Skin epidermis (tissue), 12 donors: ENCODE results near the gene ZNF207.
"Not testable (repeated sequence)": the region's sequence is repeated elsewhere in the genome, so short reads cannot be mapped to it uniquely, and the experiment has no call there.

Experiments
- H3K27ac ChIP-seq, 21 experiments: fragments of 200-600 bp; sonication (generic) in 11 of 21; one replicate each; pipeline ENCODE4 v1.5.0; 2020; ENCODE audit warnings: mild to moderate bottlenecking in 3 of 21, inconsistent platforms in 2 of 21, moderate library complexity in 2 of 21
- H3K4me3 ChIP-seq, 7 experiments: fragments of 200-600 bp; sonication (generic) in 2 of 7; one replicate each; pipeline ENCODE4 v1.5.0; 2020; ENCODE audit warnings: inconsistent platforms in 2 of 7, mild to moderate bottlenecking in 2 of 7, moderate library complexity in 1 of 7

ZNF207 gene

GRCh38 chr17:32382526-32383223 is 32.7 kb downstream of the ZNF207 start:
- H3K27ac ChIP-seq = no peak overlapping the region
- H3K4me3 ChIP-seq = no peak overlapping the region

GRCh38 chr17:32383926-32384434 is 34.0 kb downstream of the ZNF207 start:
- no peak overlapping the region for H3K27ac ChIP-seq
- H3K4me3 ChIP-seq = no peak overlapping the region

GRCh38 chr17:32385121-32385520 is 35.2 kb downstream of the ZNF207 start:
- H3K4me3 ChIP-seq = no peak overlapping the region
- H3K27ac ChIP-seq = no peak overlapping the region

GRCh38 chr17:32385971-32386370 is 36.0 kb downstream of the ZNF207 start:
- Histone ChIP-seq H3K4me3 (no peak overlapping the region), H3K27ac (no peak overlapping the region)

GRCh38 chr17:32386844-32387243 is 36.9 kb downstream of the ZNF207 start:
- Histone ChIP-seq H3K4me3 (no peak overlapping the region), H3K27ac (no peak overlapping the region)

- H3K27ac ChIP-seq, H3K4me3 ChIP-seq: not testable (repeated sequence)
These were observed 38.2 kb downstream of the ZNF207 start for GRCh38 chr17:32388128-32388527.

GRCh38 chr17:32388613-32389459 is 38.9 kb downstream of the ZNF207 start:
- H3K4me3 ChIP-seq = no peak overlapping the region
- H3K27ac ChIP-seq = no peak overlapping the region

GRCh38 chr17:32393904-32394303 is 43.9 kb downstream of the ZNF207 start:
- Histone ChIP-seq H3K4me3 (no peak overlapping the region), H3K27ac (no peak overlapping the region)

GRCh38 chr17:32396343-32396742 is 46.4 kb downstream of the ZNF207 start:
- Histone ChIP-seq H3K4me3 (no peak overlapping the region), H3K27ac (no peak overlapping the region)

- H3K4me3 ChIP-seq = no peak overlapping the region
- H3K27ac ChIP-seq = no peak overlapping the region
These were observed 49.0 kb downstream of the ZNF207 start for GRCh38 chr17:32398946-32399345.

- not testable (repeated sequence) for H3K4me3 ChIP-seq, H3K27ac ChIP-seq
These were observed 60.1 kb downstream of the ZNF207 start for GRCh38 chr17:32410085-32410484.

- H3K4me3 ChIP-seq = no peak overlapping the region
- H3K27ac ChIP-seq = no peak overlapping the region
These were observed 76.9 kb downstream of the ZNF207 start for GRCh38 chr17:32426894-32427293.

GRCh38 chr17:32429598-32429997 is 79.6 kb downstream of the ZNF207 start:
- H3K27ac ChIP-seq = no peak overlapping the region
- no peak overlapping the region for H3K4me3 ChIP-seq
